SK-N-SH (cell line): ENCODE data around the gene MARK3. TPM values are rescaled to one million over a fixed set of nuclear protein-coding genes. Genes with fewer than 3 reads are reported as not detected.

Experiments used
- CTCF ChIA-PET: fragments of 300-600, 350-600 bp; formaldehyde crosslinking; extraction: SDS; loops from one replicate; lab custom pipeline; 2021; lab: Yijun Ruan, JAX
- POLR2A ChIA-PET: fragments of 350-600 bp; sonication (Branson Sonifier 250); formaldehyde crosslinking; extraction: SDS; loops from one replicate; lab custom pipeline; 2020; ENCODE audit warnings: antibody characterized with exemption, inconsistent platforms; lab: Yijun Ruan, JAX
- DNase-seq: peaks from one replicate; pipeline ENCODE4 v3.0.0; 2012
- H2AFZ ChIP-seq: fragments of 200-600 bp; sonication (generic); 2 replicates; pipeline ENCODE4 v1.8.1; 2016; ENCODE audit warnings: antibody characterized with exemption, mild to moderate bottlenecking, low read depth
- H3F3A ChIP-seq: fragments of 200-600 bp; sonication (generic); replicated peaks from 2 replicates; pipeline ENCODE3; 2016; ENCODE audit warnings: antibody characterized with exemption, mild to moderate bottlenecking; ENCODE audit not compliant: insufficient read depth
- H3K27ac ChIP-seq, 2 experiments: fragments of 200-500 bp in 1 of 2; fragments of 200-600 bp in 1 of 2; sonication (Bioruptor generic) in 1 of 2; sonication (generic), shearing (Covaris generic) in 1 of 2; 2 replicates each; pipeline versions ENCODE4 v1.5.1 to v1.6.1; 2014 to 2016; ENCODE audit warnings: low read depth in 2 of 2, inconsistent platforms in 1 of 2, low read length in 1 of 2, mild to moderate bottlenecking in 1 of 2, mixed read lengths in 1 of 2
- H3K27me3 ChIP-seq: fragments of 200-600 bp; sonication (generic), shearing (Covaris generic); 2 replicates; pipeline ENCODE4 v1.6.1; 2016; ENCODE audit warnings: mixed run types; ENCODE audit not compliant: insufficient read depth
- H3K36me3 ChIP-seq, 2 experiments: fragments of 200-500 bp in 1 of 2; fragments of 200-600 bp in 1 of 2; sonication (Bioruptor generic) in 1 of 2; sonication (generic) in 1 of 2; replicated peaks in 1 of 2; 2 replicates each; pipeline versions ENCODE3 to v1.5.1; 2014 to 2016; ENCODE audit warnings: low read length in 1 of 2, mild to moderate bottlenecking in 1 of 2; ENCODE audit not compliant: insufficient read depth in 2 of 2, control insufficient read depth in 1 of 2
- H3K4me1 ChIP-seq, 2 experiments: fragments of 200-500 bp in 1 of 2; fragments of 200-600 bp in 1 of 2; sonication (Bioruptor generic) in 1 of 2; sonication (generic), shearing (Covaris generic) in 1 of 2; 2 replicates each; pipeline versions ENCODE4 v1.5.1 to v1.6.1; 2014 to 2016; ENCODE audit warnings: low read depth in 1 of 2, low read length in 1 of 2, mixed run types in 1 of 2; ENCODE audit not compliant: insufficient read depth in 2 of 2, control insufficient read depth in 1 of 2
- H3K4me2 ChIP-seq: fragments of 200-600 bp; sonication (generic), shearing (Covaris generic); 2 replicates; pipeline ENCODE4 v1.6.1; 2017; ENCODE audit warnings: mixed run types
- H3K4me3 ChIP-seq, 2 experiments: fragments of 200-500 bp in 1 of 2; fragments of 200-600 bp in 1 of 2; sonication (Bioruptor generic) in 1 of 2; sonication (generic), shearing (Covaris generic) in 1 of 2; 2 replicates each; pipeline versions ENCODE4 v1.5.1 to v1.8.1; 2014 to 2016; ENCODE audit warnings: low read depth in 2 of 2, inconsistent platforms in 1 of 2, low read length in 1 of 2, mild to moderate bottlenecking in 1 of 2, mixed read lengths in 1 of 2, moderate library complexity in 1 of 2
- H3K79me2 ChIP-seq: fragments of 200-600 bp; sonication (generic); 2 replicates; pipeline ENCODE4 v1.8.1; 2017; ENCODE audit warnings: mild to moderate bottlenecking; ENCODE audit not compliant: insufficient read depth
- H3K9ac ChIP-seq: fragments of 200-600 bp; sonication (generic); 2 replicates; pipeline ENCODE4 v1.6.1; 2017; ENCODE audit warnings: mixed run types
- H3K9me2 ChIP-seq: fragments of 200-600 bp; sonication (generic); 2 replicates; pipeline ENCODE4 v1.6.1; 2017; ENCODE audit warnings: mixed run types
- H3K9me3 ChIP-seq: fragments of 200-600 bp; sonication (generic); 2 replicates; pipeline ENCODE4 v1.6.1; 2017; ENCODE audit warnings: mixed run types, mild to moderate bottlenecking, moderate library complexity
- H4K20me1 ChIP-seq: fragments of 200-600 bp; sonication (generic); 2 replicates; pipeline ENCODE4 v1.6.1; 2017; ENCODE audit warnings: mild to moderate bottlenecking, mixed run types; ENCODE audit not compliant: insufficient read depth
- ELF1 ChIP-seq: IDR thresholded peaks from 2 replicates; pipeline ENCODE4 v1.4.0; 2012
- EZH2phosphoT487 ChIP-seq: fragments of 200-600 bp; sonication (generic); IDR thresholded peaks from 2 replicates; pipeline ENCODE4 v1.6.1; 2017; ENCODE audit warnings: low read depth, mixed run types, mild to moderate bottlenecking, antibody characterized with exemption, moderate library complexity, borderline replicate concordance
- FOSL2 ChIP-seq: IDR thresholded peaks from 2 replicates; pipeline ENCODE4 v1.4.0; 2012; ENCODE audit warnings: low read depth, mild to moderate bottlenecking, moderate library complexity, borderline replicate concordance
- FOXJ3 ChIP-seq: sonication (generic); formaldehyde crosslinking; IDR thresholded peaks from 2 replicates; pipeline ENCODE4 v1.5.1; 2020; ENCODE audit warnings: mild to moderate bottlenecking, missing genetic modification reagents
- FOXM1 ChIP-seq: IDR thresholded peaks from 2 replicates; pipeline ENCODE4 v1.4.0; 2012; ENCODE audit warnings: low read depth, mild to moderate bottlenecking
- GABPA ChIP-seq: IDR thresholded peaks from 2 replicates; pipeline ENCODE4 v1.4.0; 2012; ENCODE audit warnings: low read depth, mild to moderate bottlenecking
- MEF2A ChIP-seq: IDR thresholded peaks from 2 replicates; pipeline ENCODE4 v1.4.0; 2012; ENCODE audit warnings: low read depth, borderline replicate concordance
- MXI1 ChIP-seq: IDR thresholded peaks from 2 replicates; pipeline ENCODE4 v1.6.1; 2012; ENCODE audit warnings: mild to moderate bottlenecking, low read depth, low read length, improper control_type of control experiment
- NFIC ChIP-seq: IDR thresholded peaks from 2 replicates; pipeline ENCODE4 v1.4.0; 2012; ENCODE audit warnings: borderline replicate concordance
- NRF1 ChIP-seq: IDR thresholded peaks from 2 replicates; pipeline ENCODE4 v1.6.1; 2012; ENCODE audit warnings: low read depth, mild to moderate bottlenecking, low read length
- RAD21 ChIP-seq: IDR thresholded peaks from 2 replicates; pipeline ENCODE4 v1.6.1; 2012; ENCODE audit warnings: mild to moderate bottlenecking, low read length
- RCOR1 ChIP-seq: fragments of 150-350 bp; IDR thresholded peaks from 2 replicates; pipeline ENCODE4 v1.6.1; 2017; ENCODE audit warnings: antibody characterized with exemption, low read length
- RXRA ChIP-seq: IDR thresholded peaks from 2 replicates; pipeline ENCODE4 v1.4.0; 2012; ENCODE audit warnings: low read depth, mild to moderate bottlenecking, borderline replicate concordance
- USF2 ChIP-seq: fragments of 150-350 bp; IDR thresholded peaks from 2 replicates; pipeline ENCODE4 v1.6.1; 2017; ENCODE audit warnings: antibody characterized with exemption, low read length, low read depth, borderline replicate concordance
- WGBS: methylation state at CpG from one replicate; pipeline ENCODE4 v1.1.6; 2017; ENCODE audit warnings: low lambda C conversion rate; 5-methylcytosine and 5-hydroxymethylcytosine counted together
- polyA plus RNA-seq, 3 experiments: library from polyadenylated mRNA; depleted of rRNA; stranded (reverse); fragments of >200 nt; gene quantifications; 2 replicates each; pipeline ENCODE4 v1.2.3, GENCODE V29; 2012
- TF ChIP-seq, protein P1 (sequence below): fragments of 200-600 bp; sonication (generic); IDR thresholded peaks from 2 replicates; pipeline ENCODE4 v1.6.1; 2017; ENCODE audit warnings: antibody characterized with exemption, mild to moderate bottlenecking, moderate library complexity
- TF ChIP-seq, protein P2 (sequence below): IDR thresholded peaks from 2 replicates; pipeline ENCODE4 v1.4.0; 2012; ENCODE audit warnings: low read depth, borderline replicate concordance
- TF ChIP-seq, protein P3 (sequence below): IDR thresholded peaks from 2 replicates; pipeline ENCODE4 v1.4.0; 2012; ENCODE audit warnings: low read depth, borderline replicate concordance
- TF ChIP-seq, protein P4 (sequence below): fragments of 150-350 bp; IDR thresholded peaks from 2 replicates; pipeline ENCODE4 v1.6.1; 2016; ENCODE audit warnings: mild to moderate bottlenecking, low read depth, low read length

Gene MARK3
- polyA plus RNA-seq, 1 of the 3 experiments (the other 2 are of a cell fraction): 73.4 TPM

GRCh38 chr14:103336191-103336590 is 49.0 kb upstream of the MARK3 start:
- H3K9me3 ChIP-seq: no peaks in the 10 kb centered on the region
- ChIA-PET CTCF (interaction anchor here (1.0 to 1.9 kb wide), 3 partner anchors 10 to 182 kb away, joined by 3 to 10 read pairs (median 4); no protein-coding TSS in a partner anchor), POLR2A (interaction anchor here (3.2 kb wide), 1 partner anchor 8 kb away, joined by 21 read pairs; no protein-coding TSS in a partner anchor)
- H3F3A ChIP-seq: peaks cover 50% of the 10 kb centered on the region
- peaks cover 59% of the 10 kb centered on the region for H4K20me1 ChIP-seq
- 97% methylated on average over 14 of the region's 14 CpGs for WGBS
- peaks cover 68% of the 10 kb centered on the region for H3K79me2 ChIP-seq
- H3K4me2 ChIP-seq: peak overlapping the region; percentile 82
- peaks cover 60 to 62% of the 10 kb centered on the region in 2 experiments for H3K36me3 ChIP-seq
- H3K4me1 ChIP-seq: peaks cover 12 to 15% of the 10 kb centered on the region in 2 experiments
- no peaks in the 10 kb centered on the region for H3K9me2 ChIP-seq
- H3K4me3 ChIP-seq: no peak overlapping the region
- TF ChIP-seq RXRA (no peak), NFIC (no peak), MEF2A (no peak), RCOR1 (no peak), RAD21 (no peak), FOXM1 (no peak), GABPA (no peak)
- TF ChIP-seq, protein P1, sequence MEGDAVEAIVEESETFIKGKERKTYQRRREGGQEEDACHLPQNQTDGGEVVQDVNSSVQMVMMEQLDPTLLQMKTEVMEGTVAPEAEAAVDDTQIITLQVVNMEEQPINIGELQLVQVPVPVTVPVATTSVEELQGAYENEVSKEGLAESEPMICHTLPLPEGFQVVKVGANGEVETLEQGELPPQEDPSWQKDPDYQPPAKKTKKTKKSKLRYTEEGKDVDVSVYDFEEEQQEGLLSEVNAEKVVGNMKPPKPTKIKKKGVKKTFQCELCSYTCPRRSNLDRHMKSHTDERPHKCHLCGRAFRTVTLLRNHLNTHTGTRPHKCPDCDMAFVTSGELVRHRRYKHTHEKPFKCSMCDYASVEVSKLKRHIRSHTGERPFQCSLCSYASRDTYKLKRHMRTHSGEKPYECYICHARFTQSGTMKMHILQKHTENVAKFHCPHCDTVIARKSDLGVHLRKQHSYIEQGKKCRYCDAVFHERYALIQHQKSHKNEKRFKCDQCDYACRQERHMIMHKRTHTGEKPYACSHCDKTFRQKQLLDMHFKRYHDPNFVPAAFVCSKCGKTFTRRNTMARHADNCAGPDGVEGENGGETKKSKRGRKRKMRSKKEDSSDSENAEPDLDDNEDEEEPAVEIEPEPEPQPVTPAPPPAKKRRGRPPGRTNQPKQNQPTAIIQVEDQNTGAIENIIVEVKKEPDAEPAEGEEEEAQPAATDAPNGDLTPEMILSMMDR: no peak
- no peaks in the 10 kb centered on the region for H3K27me3 ChIP-seq
- H3K27ac ChIP-seq: no peak overlapping the region
- no peak for DNase-seq
- no peak overlapping the region for H2AFZ ChIP-seq
- H3K9ac ChIP-seq: no peak overlapping the region

DNA sequence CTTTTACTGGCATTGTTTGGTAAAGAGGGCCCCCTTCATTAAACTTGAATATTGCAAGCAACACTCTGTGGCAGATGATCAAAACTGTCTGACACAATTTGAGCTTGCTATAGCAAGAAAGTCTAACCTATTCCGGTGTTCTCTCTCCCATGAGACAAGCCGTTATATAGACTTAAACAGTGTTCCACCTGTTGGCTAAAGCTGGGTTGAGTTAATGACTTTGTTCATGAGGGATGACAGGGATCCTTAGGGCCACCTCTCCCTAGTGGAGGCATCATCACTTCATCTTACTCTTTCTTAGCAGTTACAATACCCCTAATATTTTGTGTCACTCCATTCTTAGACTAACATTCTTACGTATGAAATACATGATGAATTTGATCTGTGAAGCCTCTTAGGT is 47.4 kb upstream of the MARK3 start:
- ChIA-PET CTCF (interaction anchor here (1.1 kb wide), 1 partner anchor 45 kb away, joined by 5 read pairs; no protein-coding TSS in a partner anchor), POLR2A (no interaction called here)
- Histone ChIP-seq H3K27ac (no peak overlapping the region), H3K9ac (no peak overlapping the region), H3K9me3 (no peaks in the 10 kb centered on the region), H3F3A (peaks cover 62% of the 10 kb centered on the region), H3K9me2 (no peaks in the 10 kb centered on the region), H3K79me2 (peaks cover 58% of the 10 kb centered on the region), H3K36me3 (peaks cover 76 to 78% of the 10 kb centered on the region in 2 experiments), H3K4me3 (no peak overlapping the region), H4K20me1 (peaks cover 66% of the 10 kb centered on the region), H2AFZ (no peak overlapping the region), H3K4me1 (peaks cover 7 to 10% of the 10 kb centered on the region in 2 experiments), H3K27me3 (no peaks in the 10 kb centered on the region), H3K4me2 (no peak overlapping the region)
- DNase-seq: no peak
- 98% methylated on average over 3 of the region's 3 CpGs for WGBS
- TF ChIP-seq, protein P2, sequence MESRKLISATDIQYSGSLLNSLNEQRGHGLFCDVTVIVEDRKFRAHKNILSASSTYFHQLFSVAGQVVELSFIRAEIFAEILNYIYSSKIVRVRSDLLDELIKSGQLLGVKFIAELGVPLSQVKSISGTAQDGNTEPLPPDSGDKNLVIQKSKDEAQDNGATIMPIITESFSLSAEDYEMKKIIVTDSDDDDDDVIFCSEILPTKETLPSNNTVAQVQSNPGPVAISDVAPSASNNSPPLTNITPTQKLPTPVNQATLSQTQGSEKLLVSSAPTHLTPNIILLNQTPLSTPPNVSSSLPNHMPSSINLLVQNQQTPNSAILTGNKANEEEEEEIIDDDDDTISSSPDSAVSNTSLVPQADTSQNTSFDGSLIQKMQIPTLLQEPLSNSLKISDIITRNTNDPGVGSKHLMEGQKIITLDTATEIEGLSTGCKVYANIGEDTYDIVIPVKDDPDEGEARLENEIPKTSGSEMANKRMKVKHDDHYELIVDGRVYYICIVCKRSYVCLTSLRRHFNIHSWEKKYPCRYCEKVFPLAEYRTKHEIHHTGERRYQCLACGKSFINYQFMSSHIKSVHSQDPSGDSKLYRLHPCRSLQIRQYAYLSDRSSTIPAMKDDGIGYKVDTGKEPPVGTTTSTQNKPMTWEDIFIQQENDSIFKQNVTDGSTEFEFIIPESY: no peak
- TF ChIP-seq MEF2A: no peak
- TF ChIP-seq RCOR1: no peak
- TF ChIP-seq, protein P3, sequence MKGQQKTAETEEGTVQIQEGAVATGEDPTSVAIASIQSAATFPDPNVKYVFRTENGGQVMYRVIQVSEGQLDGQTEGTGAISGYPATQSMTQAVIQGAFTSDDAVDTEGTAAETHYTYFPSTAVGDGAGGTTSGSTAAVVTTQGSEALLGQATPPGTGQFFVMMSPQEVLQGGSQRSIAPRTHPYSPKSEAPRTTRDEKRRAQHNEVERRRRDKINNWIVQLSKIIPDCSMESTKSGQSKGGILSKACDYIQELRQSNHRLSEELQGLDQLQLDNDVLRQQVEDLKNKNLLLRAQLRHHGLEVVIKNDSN: no peak
- TF ChIP-seq, protein P1: no peak
- TF ChIP-seq NRF1: no peak
- no peak for TF ChIP-seq FOXJ3
- no peak for TF ChIP-seq ELF1
- TF ChIP-seq FOXM1: no peak
- TF ChIP-seq, protein P4, sequence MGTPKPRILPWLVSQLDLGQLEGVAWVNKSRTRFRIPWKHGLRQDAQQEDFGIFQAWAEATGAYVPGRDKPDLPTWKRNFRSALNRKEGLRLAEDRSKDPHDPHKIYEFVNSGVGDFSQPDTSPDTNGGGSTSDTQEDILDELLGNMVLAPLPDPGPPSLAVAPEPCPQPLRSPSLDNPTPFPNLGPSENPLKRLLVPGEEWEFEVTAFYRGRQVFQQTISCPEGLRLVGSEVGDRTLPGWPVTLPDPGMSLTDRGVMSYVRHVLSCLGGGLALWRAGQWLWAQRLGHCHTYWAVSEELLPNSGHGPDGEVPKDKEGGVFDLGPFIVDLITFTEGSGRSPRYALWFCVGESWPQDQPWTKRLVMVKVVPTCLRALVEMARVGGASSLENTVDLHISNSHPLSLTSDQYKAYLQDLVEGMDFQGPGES: no peak
- TF ChIP-seq EZH2phosphoT487: no peak
- no peak for TF ChIP-seq USF2
- TF ChIP-seq FOSL2: no peak
- TF ChIP-seq MXI1: no peak
